Measurements from ENCODE around the gene HTRA3.

Gene HTRA3

GRCh38 chr4:8280158-8280875 is 10.8 kb downstream of the HTRA3 start:
- DNase-seq (ENCODE audit: low read depth in 2 of 2): no peak

GRCh38 chr4:8280876-8281440 is 11.4 kb downstream of the HTRA3 start:
- DNase-seq (ENCODE audit: low read depth in 2 of 2): no peak

- no peak for DNase-seq (ENCODE audit: low read depth in 2 of 2)
Observed at GRCh38 chr4:8281519-8282133, 12.1 kb downstream of the HTRA3 start.

- no peak for DNase-seq (ENCODE audit: low read depth in 2 of 2)
Observed at GRCh38 chr4:8282134-8282641, 12.6 kb downstream of the HTRA3 start.

GRCh38 chr4:8282742-8283141 is 13.2 kb downstream of the HTRA3 start:
- no peak for DNase-seq (ENCODE audit: low read depth in 2 of 2)

GRCh38 chr4:8283161-8283560 is 13.6 kb downstream of the HTRA3 start:
- DNase-seq (ENCODE audit: low read depth in 2 of 2): no peak

- no peak for DNase-seq (ENCODE audit: low read depth in 2 of 2)
Observed at GRCh38 chr4:8283631-8284121, 14.1 kb downstream of the HTRA3 start.

GRCh38 chr4:8284391-8284790 is 14.8 kb downstream of the HTRA3 start:
- DNase-seq (ENCODE audit: low read depth in 2 of 2): no peak

GRCh38 chr4:8285143-8285975 is 15.8 kb downstream of the HTRA3 start:
- DNase-seq (ENCODE audit: low read depth in 2 of 2): no peak

GRCh38 chr4:8285976-8286718 is 16.6 kb downstream of the HTRA3 start:
- DNase-seq (ENCODE audit: low read depth in 2 of 2): no peak

GRCh38 chr4:8286719-8287342 is 17.3 kb downstream of the HTRA3 start:
- no peak for DNase-seq (ENCODE audit: low read depth in 2 of 2)

- DNase-seq (ENCODE audit: low read depth in 2 of 2): no peak
Observed at GRCh38 chr4:8287343-8288280, 18.1 kb downstream of the HTRA3 start.

- no peak for DNase-seq (ENCODE audit: low read depth in 2 of 2)
Observed at GRCh38 chr4:8289151-8289750, 19.7 kb downstream of the HTRA3 start.

- no peak for DNase-seq (ENCODE audit: low read depth in 2 of 2)
Observed at GRCh38 chr4:8289956-8290700, 20.6 kb downstream of the HTRA3 start.

GRCh38 chr4:8290701-8290970 is 21.1 kb downstream of the HTRA3 start:
- no peak for DNase-seq (ENCODE audit: low read depth in 2 of 2)

- DNase-seq (ENCODE audit: low read depth in 2 of 2): no peak
Observed at GRCh38 chr4:8291036-8291682, 21.6 kb downstream of the HTRA3 start.

GRCh38 chr4:8291701-8292477 is 22.3 kb downstream of the HTRA3 start:
- DNase-seq (ENCODE audit: low read depth in 2 of 2): no peak
